Activated CD4-positive, alpha-beta T cell treated with anti-CD3 and anti-CD28 coated beads for 48 hours (primary cell): Measurements from ENCODE around the gene AKR7A2.

Source experiments
- DNase-seq: peaks from one replicate; pipeline ENCODE4 v3.0.0-alpha.2; 2020

Gene AKR7A2

DNA sequence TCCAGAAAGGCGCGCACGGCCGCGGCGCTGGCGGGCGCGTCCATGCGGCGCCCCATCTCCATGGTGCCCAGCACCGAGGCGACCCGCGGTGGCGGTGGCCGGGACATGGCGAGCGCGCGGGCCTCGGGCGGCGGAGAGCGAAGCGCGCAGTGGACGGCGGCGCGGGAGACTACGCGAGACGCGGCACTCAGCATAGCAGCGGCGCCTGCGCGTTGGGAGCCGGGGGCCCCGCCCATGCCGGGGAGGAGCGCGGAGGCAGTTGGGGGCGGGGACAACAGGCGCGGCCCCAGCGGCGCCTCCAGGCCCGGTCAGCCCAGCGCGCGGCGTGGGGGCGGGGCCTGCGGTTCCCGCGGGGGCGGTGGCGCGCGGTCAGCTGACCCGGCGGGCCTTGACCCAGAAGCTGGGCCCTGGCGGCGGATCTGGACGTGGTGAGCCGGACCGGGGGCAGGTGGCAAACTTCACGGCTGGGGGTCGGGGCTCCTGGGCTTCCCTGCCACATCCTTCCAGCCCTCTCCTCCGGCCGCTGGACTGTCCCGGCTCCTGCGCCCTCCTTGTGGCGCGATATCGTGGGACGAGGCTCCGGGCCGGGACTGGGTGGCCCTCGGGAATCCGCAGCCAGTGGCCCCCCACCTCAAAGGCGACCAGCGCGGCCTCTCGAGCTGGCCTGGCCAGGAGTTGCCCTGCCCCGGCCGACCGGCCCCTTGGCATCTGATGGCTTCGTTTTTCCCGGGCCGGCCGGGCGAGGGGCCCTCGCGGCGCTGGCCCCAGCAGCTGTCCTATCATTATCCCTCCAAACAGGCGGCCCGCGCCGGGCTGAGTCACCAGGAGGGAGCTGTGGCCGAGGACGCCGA, at the start of gene AKR7A2, which contains the start of gene SLC66A1:
TSS of gene AKR7A2 (minus strand) at position 214 of the 851 bp plus-strand sequence. CDS start at position 194, 20 bp downstream.
TSS of gene SLC66A1 (plus strand) at position 396 of the 851 bp plus-strand sequence. CDS start 5,352 bp downstream, outside the sequence.
- DNase-seq = peak; percentile 92

DNA sequence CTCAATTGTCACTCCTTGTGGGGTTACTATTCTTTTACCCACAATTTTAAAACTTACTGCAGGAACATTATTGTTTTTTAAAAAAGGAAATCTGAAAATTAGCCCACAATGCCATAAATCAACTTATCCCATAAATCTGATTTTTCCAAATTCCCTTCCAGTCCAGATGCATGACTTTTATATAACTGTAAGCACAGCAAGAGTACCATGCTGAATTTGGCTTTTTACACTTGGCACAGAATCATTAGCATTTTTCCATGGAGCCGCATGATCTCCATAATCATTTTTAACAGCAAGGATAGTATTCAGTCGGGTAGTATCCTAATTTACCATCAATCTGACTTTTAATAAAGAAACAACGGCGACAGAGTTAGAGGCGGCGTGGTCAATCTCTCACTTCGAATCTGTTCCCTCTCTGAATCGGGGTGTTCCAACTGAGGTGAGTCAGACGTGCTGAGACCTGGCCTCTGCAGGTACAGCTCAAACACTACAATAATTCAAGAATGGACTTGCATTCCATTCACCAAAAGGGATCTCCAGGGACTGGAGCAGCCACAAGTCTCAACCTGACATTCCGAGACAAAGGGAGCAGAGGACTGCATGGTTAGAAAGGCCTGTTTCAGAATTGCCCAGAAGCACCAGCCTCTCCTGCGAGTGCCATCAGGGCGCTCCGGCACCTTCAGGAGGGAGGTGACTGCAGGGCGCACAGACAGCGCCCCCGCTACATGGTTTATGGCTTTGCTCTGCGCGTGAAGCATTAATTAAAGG, 49.1 kb upstream of the AKR7A2 start:
- no peak for DNase-seq

- no peak for DNase-seq
Measured at GRCh38 chr1:19360432-19360831, 48.5 kb upstream of the AKR7A2 start.

- no peak for DNase-seq
Measured at GRCh38 chr1:19360016-19360415, 48.1 kb upstream of the AKR7A2 start.

- DNase-seq = no peak
Measured at GRCh38 chr1:19359357-19359756, 47.4 kb upstream of the AKR7A2 start.

- DNase-seq = no peak
Measured at GRCh38 chr1:19358710-19359109, 46.8 kb upstream of the AKR7A2 start.

DNA sequence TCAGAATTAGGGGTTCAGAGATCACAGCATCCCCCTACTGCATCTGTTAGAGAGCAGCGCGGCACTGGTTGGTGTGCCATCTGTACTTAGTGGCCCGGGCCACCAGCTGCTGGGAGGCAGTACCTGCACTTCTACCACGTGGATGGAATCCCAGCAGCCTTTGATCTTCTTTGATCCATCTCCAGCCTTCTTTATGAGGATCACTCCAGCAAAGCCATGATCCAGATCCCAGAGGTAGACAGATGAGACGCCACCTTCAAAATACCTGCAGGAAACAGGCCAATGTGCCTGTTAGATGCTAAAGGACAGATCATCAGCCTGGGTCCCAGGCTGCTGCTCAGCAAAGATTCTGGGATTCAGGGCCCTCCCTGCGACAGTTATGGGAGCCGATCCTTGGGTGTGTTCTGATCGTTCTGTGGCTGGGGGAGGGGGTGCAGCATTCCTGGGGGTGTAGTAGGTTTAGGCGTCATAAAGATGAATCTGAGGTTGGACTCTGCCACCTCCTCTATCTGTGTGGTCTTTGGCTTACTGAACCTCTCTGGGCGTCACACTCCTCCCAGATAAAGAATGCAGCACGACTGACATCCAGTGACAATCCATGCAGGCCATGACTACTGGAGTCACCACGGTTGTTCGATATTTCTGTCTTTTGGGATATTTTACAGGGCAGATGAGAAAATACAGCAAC, 45.5 kb upstream of the AKR7A2 start:
- no peak for DNase-seq

DNA sequence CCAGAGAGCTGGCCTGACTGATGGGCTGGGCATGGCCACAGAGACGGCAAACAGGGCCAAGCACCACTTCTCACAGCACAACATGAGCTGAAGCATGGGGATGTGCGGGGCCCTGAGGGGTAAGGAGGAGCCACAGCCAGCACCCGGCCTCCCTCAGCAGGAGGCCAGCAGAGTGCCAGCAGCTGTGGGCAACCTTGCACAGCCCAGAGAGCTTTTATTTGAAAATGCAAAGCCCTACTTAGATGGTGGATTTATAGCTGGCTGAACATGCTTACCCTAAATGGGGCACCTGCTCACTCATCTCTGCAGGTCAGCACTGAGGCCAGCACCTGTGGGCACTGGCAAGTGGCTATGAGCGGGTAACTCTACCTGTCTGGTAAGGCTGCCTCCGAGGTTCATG, 44.3 kb upstream of the AKR7A2 start:
- DNase-seq = no peak

- no peak for DNase-seq
Measured at GRCh38 chr1:19354531-19354981, 42.6 kb upstream of the AKR7A2 start.

- no peak for DNase-seq
Measured at GRCh38 chr1:19353596-19353995, 41.7 kb upstream of the AKR7A2 start.

DNA sequence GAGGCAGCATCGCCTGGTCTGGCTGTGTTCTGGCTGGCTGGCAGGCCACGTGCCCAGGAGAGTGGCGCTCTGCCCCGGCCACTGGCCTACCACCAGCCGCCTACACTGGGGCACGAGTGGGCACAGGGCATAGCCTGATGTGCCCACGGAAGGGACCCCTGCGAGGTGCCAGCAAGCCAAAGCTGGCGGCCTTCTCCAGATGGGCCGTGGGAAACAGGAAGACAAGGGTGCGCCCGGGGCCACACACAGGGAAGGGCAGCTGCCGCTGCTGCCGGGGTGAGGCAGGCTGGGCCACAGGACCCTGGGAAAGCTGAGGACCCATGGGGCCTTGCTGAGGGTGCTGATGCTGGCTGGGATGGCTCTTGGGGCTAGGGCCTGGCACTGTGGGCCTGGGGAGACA, 40.9 kb upstream of the AKR7A2 start:
- DNase-seq = no peak

DNA sequence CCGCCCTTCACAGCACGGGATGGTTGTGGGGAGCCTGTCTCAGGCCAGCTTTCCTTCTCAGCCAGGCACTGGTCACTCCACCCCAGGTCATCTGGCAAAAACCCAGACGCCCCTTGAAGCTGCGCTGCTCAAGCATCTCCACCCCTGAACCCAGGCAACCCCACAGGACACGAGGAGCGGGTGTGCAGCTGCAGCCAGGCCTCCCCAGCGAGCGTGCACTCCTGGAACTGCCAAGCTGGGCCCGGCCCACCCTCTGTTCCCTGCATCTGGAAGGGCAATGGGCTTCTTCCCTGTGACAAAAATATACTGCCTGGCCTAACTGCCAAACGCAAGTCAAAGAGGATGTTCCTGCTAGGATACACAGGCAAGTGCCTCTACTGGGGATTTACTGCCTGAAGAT, 39.9 kb upstream of the AKR7A2 start:
- no peak for DNase-seq

GRCh38 chr1:19350566-19350965, 38.6 kb upstream of the AKR7A2 start:
- DNase-seq = no peak

DNA sequence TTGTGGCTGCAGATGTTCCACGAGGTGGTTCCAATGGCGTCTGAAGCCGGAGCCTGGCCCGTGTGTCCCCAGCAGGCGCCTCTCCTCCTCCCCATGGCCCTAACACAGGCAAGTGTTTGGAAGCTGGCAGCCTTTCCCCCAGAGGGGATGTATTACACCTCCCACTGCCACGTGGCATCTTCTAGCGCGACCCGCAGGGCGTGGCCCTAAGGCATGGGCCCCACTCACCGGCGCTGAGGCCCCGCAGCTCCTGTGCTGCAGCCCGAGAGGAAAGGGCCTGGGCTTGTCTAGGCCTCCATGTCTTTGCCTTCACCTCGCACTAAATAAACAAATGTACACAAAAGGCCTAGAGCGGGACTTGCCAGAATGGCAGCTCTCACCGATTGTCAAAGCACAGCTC, 38.1 kb upstream of the AKR7A2 start:
- no peak for DNase-seq

DNA sequence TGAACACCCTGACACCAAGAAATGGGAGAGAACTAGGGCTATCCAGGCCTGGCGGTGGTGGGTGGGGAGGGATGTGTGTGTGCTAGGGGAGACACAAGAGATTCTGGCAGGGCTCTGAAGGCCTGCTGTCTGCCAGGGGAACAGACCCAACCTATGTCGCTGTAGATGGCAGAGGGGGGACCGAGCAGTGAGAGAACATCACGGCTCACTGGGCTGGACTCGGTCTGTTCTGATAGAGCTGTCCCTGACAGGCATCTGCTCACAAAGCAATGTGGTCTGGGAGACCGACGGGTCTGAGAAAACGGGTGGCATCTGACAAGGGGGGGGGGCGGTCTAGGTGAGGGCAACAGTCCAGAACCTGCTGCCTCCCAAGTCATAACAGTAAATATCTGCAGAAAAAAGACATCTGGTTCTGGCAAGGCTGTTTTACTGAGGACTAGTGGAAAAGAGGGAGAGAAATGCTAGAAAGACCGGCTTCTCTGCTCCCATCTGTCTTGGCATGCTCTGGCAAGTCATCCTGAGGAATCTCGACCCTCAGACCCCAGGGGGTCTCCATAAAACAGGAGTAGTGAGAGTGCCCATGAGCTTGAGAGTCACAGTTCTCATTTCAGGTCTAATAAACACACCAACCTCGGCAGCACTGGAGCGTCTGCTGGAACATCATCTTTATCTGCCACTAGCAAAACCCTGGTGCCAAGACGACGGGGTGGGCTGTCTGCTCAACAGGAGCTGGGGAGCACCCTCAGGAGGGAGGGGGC, 36.7 kb upstream of the AKR7A2 start:
- DNase-seq = no peak

- no peak for DNase-seq
Measured at GRCh38 chr1:19347533-19348172, 35.7 kb upstream of the AKR7A2 start.

DNA sequence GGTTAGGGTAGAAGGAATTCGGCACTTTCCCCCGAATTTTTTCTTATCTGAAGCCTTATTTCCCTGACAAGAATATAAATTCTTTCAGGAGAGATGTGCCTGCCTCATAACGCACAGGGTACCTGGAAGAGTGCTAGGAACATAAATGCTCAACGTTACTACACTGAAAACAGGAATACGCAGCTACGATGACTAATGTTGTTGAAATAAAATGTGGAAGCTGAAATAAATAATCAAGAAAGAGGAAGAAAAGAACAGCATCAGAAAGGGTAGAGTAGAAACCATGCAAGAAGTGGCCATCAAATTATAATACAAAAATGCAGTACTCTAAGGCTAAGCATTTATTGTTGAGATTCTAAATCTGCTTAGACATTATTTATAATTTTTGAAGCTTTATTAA, 34.1 kb upstream of the AKR7A2 start:
- DNase-seq = no peak

DNA sequence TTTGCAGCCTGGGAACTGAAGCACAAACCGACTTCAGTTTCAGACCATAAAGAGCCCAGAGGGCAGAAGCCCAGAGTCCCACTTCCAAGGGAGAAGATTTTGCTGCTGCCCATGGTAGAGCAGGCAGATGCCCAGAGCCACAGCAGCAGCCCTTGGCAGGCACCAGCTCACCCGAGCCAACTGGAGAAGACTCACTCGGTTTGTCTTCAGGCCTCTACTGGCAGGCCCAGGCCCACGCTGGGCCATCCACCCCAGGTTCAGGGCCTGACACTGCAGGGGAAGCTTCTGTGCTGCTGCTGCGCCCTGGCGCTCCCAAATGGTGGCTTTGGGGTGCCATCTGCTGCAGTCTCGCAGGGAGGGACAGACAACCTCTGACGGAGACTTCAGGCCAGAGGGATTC, 33.4 kb upstream of the AKR7A2 start:
- DNase-seq = no peak

DNA sequence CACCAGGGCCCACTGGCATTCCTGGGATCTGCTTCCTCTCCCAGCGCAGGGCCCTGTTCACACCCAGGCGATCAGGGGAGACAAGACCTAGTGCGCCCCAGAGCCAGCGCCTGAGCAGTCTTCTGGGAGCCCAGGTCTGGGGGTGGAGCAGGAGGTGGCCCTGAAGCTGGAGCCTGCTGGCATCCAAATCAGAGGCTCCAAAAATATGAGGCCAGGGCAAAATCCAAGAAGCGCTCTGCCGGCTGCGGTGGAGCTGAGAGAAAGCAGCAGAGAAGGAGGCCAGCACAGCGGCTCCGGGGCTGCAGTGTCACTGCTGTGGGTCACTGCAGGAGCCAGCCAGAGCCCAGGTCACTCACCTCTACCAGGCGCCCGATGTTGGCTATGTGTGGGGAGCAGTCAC, 32.9 kb upstream of the AKR7A2 start:
- no peak for DNase-seq

- peak; percentile 60 for DNase-seq
Measured at GRCh38 chr1:19344372-19344810, 32.4 kb upstream of the AKR7A2 start.

GRCh38 chr1:19343617-19344350, 31.8 kb upstream of the AKR7A2 start:
- DNase-seq = no peak
